OCI-LY3 (cell line): ENCODE measurements around the gene EMP1.
A peak's percentile ranks its signal among the peaks of the same experiment; 100 is the strongest.

Experiments used
- H2AFZ ChIP-seq: fragments of 200-600, 300-600 bp; shearing (Covaris generic); 2 replicates; pipeline ENCODE4 v1.6.0; 2014; ENCODE audit warnings: antibody characterized with exemption, low read depth, low read length
- H3K27ac ChIP-seq: fragments of 200-600, 300-600 bp; sonication (generic); 2 replicates; pipeline ENCODE4 v1.5.1; 2014; ENCODE audit warnings: mild to moderate bottlenecking, low read length, moderate library complexity, mixed read lengths
- H3K27me3 ChIP-seq: fragments of 200-600, 300-600 bp; sonication (generic); 2 replicates; pipeline ENCODE4 v1.6.1; 2014; ENCODE audit warnings: low read depth, low read length, mixed read lengths
- H3K36me3 ChIP-seq: fragments of 200-600, 300-600 bp; sonication (generic); replicated peaks from 2 replicates; pipeline ENCODE3; 2014; ENCODE audit warnings: low read depth, low read length, mixed read lengths
- H3K4me1 ChIP-seq: fragments of 300-600, 200-600 bp; sonication (generic); 2 replicates; pipeline ENCODE4 v1.6.1; 2014; ENCODE audit warnings: low read length, mixed read lengths
- H3K4me2 ChIP-seq: fragments of 200-600, 300-600 bp; sonication (generic); 2 replicates; pipeline ENCODE4 v1.6.1; 2014; ENCODE audit warnings: low read length, mixed read lengths
- H3K4me3 ChIP-seq: fragments of 300-600, 200-600 bp; sonication (generic); 2 replicates; pipeline ENCODE4 v1.5.1; 2014; ENCODE audit warnings: antibody characterized with exemption, mild to moderate bottlenecking, low read length, moderate library complexity
- H3K79me2 ChIP-seq: fragments of 300-600, 200-600 bp; shearing (Covaris generic); 2 replicates; pipeline ENCODE4 v1.6.1; 2014; ENCODE audit warnings: mild to moderate bottlenecking, low read length, mixed read lengths
- H3K9ac ChIP-seq: fragments of 300-600, 200-600 bp; shearing (Covaris generic); 2 replicates; pipeline ENCODE4 v1.6.0; 2014; ENCODE audit warnings: mild to moderate bottlenecking, low read length, moderate library complexity
- H3K9me3 ChIP-seq: fragments of 200-600, 300-600 bp; shearing (Covaris generic); 2 replicates; pipeline ENCODE4 v1.6.1; 2014; ENCODE audit warnings: low read length, mixed read lengths; ENCODE audit not compliant: insufficient read depth
- H4K20me1 ChIP-seq: fragments of 200-600, 300-600 bp; sonication (generic); 2 replicates; pipeline ENCODE4 v1.6.1; 2016; ENCODE audit warnings: low read length, mixed read lengths; ENCODE audit not compliant: insufficient read depth
- CTCF ChIP-seq: fragments of 200-600, 300-600 bp; sonication (generic); IDR thresholded peaks from 2 replicates; pipeline ENCODE4 v1.5.1; 2014; ENCODE audit warnings: antibody characterized with exemption, low read length, low read depth
- EZH2phosphoT487 ChIP-seq: fragments of 200-600 bp; shearing (Covaris generic); IDR thresholded peaks from 2 replicates; pipeline ENCODE4 v1.6.1; 2018; ENCODE audit warnings: antibody characterized with exemption, mixed run types, low read depth

EMP1 gene

GRCh38 chr12:13206560-13206897 lies 10.0 kb downstream of the EMP1 start:
- peaks cover 13% of the 10 kb centered on the region for H3K4me1 ChIP-seq

GRCh38 chr12:13208533-13209435 lies 12.3 kb downstream of the EMP1 start:
- no peak for TF ChIP-seq EZH2phosphoT487
- peak; percentile 66 for TF ChIP-seq CTCF

More at GRCh38 chr12:13206560-13206897, 10.0 kb downstream of the EMP1 start:
- H3K9me3 ChIP-seq, result no peaks in the 10 kb centered on the region
- H3K27ac ChIP-seq, result no peak overlapping the region
- H4K20me1 ChIP-seq, result peaks cover 4% of the 10 kb centered on the region; the same call in 1 of the 2 replicates
- H3K4me2 ChIP-seq, result no peak overlapping the region
- TF ChIP-seq CTCF, result no peak
- no peak for TF ChIP-seq EZH2phosphoT487
- peaks cover 99% of the 10 kb centered on the region for H3K27me3 ChIP-seq
- no peak overlapping the region for H3K4me3 ChIP-seq
- no peaks in the 10 kb centered on the region for H3K36me3 ChIP-seq
- H3K79me2 ChIP-seq, result no peaks in the 10 kb centered on the region
- H3K9ac ChIP-seq, result no peak overlapping the region
- H2AFZ ChIP-seq, result no peak overlapping the region

GRCh38 chr12:13209436-13210235 lies 13.1 kb downstream of the EMP1 start:
- H4K20me1 ChIP-seq, result no peaks in the 10 kb centered on the region
- peaks cover 92% of the 10 kb centered on the region for H3K27me3 ChIP-seq
- no peak for TF ChIP-seq CTCF
- TF ChIP-seq EZH2phosphoT487, result no peak
- H3K4me2 ChIP-seq, result peak overlapping the region; percentile 29
- H3K27ac ChIP-seq, result no peak overlapping the region
- H3K9me3 ChIP-seq, result no peaks in the 10 kb centered on the region
- no peaks in the 10 kb centered on the region for H3K36me3 ChIP-seq
- no peaks in the 10 kb centered on the region for H3K79me2 ChIP-seq
- peaks cover 17% of the 10 kb centered on the region for H3K4me1 ChIP-seq
- no peak overlapping the region for H2AFZ ChIP-seq
- H3K9ac ChIP-seq, result no peak overlapping the region
- no peak overlapping the region for H3K4me3 ChIP-seq

More at GRCh38 chr12:13208533-13209435, 12.3 kb downstream of the EMP1 start:
- no peaks in the 10 kb centered on the region for H3K79me2 ChIP-seq
- no peak overlapping the region for H3K27ac ChIP-seq
- H3K36me3 ChIP-seq, result no peaks in the 10 kb centered on the region
- peak overlapping the region; percentile 29 for H3K4me2 ChIP-seq
- H2AFZ ChIP-seq, result no peak overlapping the region
- H3K9ac ChIP-seq, result no peak overlapping the region
- H3K27me3 ChIP-seq, result peaks cover 95% of the 10 kb centered on the region
- H3K4me3 ChIP-seq, result no peak overlapping the region
- no peaks in the 10 kb centered on the region for H4K20me1 ChIP-seq
- H3K4me1 ChIP-seq, result peaks cover 17% of the 10 kb centered on the region
- H3K9me3 ChIP-seq, result no peaks in the 10 kb centered on the region
